ENCODE data around the gene ANKRD24.
"Not testable (repeated sequence)": the region's sequence is repeated elsewhere in the genome, so short reads cannot be mapped to it uniquely, and the experiment has no call there.

The ANKRD24 gene

GRCh38 chr19:4149518-4150288 lies 32.8 kb upstream of the ANKRD24 start:
- TF ChIP-seq SPI1 (IDR thresholded peaks at IDR 0.05; ENCODE audit: low read depth, low read length) (no peak), TAF1 (IDR thresholded peaks at IDR 0.05; ENCODE audit: low read depth, low read length) (no peak), POLR2A (IDR thresholded peaks at IDR 0.05; ENCODE audit: low read depth, low read length) (no peak)
- DNase-seq (ENCODE audit: insufficient read length, low spot score) = no peak
- no peak for FAIRE-seq

- TF ChIP-seq TAF1 (IDR thresholded peaks at IDR 0.05; ENCODE audit: low read depth, low read length) (no peak), SPI1 (IDR thresholded peaks at IDR 0.05; ENCODE audit: low read depth, low read length) (no peak), POLR2AphosphoS5 (IDR thresholded peaks at IDR 0.05; ENCODE audit: low read depth, low read length) (no peak), POU2F2 (IDR thresholded peaks at IDR 0.05; ENCODE audit: low read depth, low read length) (no peak)
- FAIRE-seq = no peak
Observed at GRCh38 chr19:4151623-4152022, 30.9 kb upstream of the ANKRD24 start.

GRCh38 chr19:4152241-4152998 lies 30.1 kb upstream of the ANKRD24 start:
- TF ChIP-seq SPI1 (IDR thresholded peaks at IDR 0.05; ENCODE audit: low read depth, low read length) (no peak), POLR2A (IDR thresholded peaks at IDR 0.05; ENCODE audit: low read depth, low read length) (no peak), POLR2AphosphoS5 (IDR thresholded peaks at IDR 0.05; ENCODE audit: low read depth, low read length) (no peak), PAX5 (IDR thresholded peaks at IDR 0.05; ENCODE audit: insufficient read depth, low read length, severe bottlenecking) (no peak), POU2F2 (IDR thresholded peaks at IDR 0.05; ENCODE audit: low read depth, low read length) (no peak), TAF1 (IDR thresholded peaks at IDR 0.05; ENCODE audit: low read depth, low read length) (no peak)
- FAIRE-seq (no peak), DNase-seq (ENCODE audit: insufficient read length, low spot score) (no peak)

More at GRCh38 chr19:4151623-4152022, 30.9 kb upstream of the ANKRD24 start:
- DNase-seq (ENCODE audit: insufficient read length, low spot score) = no peak

- DNase-seq (ENCODE audit: insufficient read length, low spot score) (no peak), FAIRE-seq (no peak)
- no peak for TF ChIP-seq POLR2A (IDR thresholded peaks at IDR 0.05; ENCODE audit: low read depth, low read length)
- no peak for TF ChIP-seq POLR2AphosphoS5 (IDR thresholded peaks at IDR 0.05; ENCODE audit: low read depth, low read length)
- no peak for TF ChIP-seq TAF1 (IDR thresholded peaks at IDR 0.05; ENCODE audit: low read depth, low read length)
- no peak for TF ChIP-seq PAX5 (IDR thresholded peaks at IDR 0.05; ENCODE audit: insufficient read depth, low read length, severe bottlenecking)
- TF ChIP-seq POU2F2 (IDR thresholded peaks at IDR 0.05; ENCODE audit: low read depth, low read length) = no peak
- no peak for TF ChIP-seq SPI1 (IDR thresholded peaks at IDR 0.05; ENCODE audit: low read depth, low read length)
Observed at GRCh38 chr19:4154571-4155312, 27.7 kb upstream of the ANKRD24 start.

GRCh38 chr19:4157164-4157563 lies 25.3 kb upstream of the ANKRD24 start:
- FAIRE-seq (no peak), DNase-seq (ENCODE audit: insufficient read length, low spot score) (no peak)
- TF ChIP-seq TAF1 (IDR thresholded peaks at IDR 0.05; ENCODE audit: low read depth, low read length) (no peak), POU2F2 (IDR thresholded peaks at IDR 0.05; ENCODE audit: low read depth, low read length) (no peak), POLR2A (IDR thresholded peaks at IDR 0.05; ENCODE audit: low read depth, low read length) (no peak), POLR2AphosphoS5 (IDR thresholded peaks at IDR 0.05; ENCODE audit: low read depth, low read length) (no peak), PAX5 (IDR thresholded peaks at IDR 0.05; ENCODE audit: insufficient read depth, low read length, severe bottlenecking) (no peak), SPI1 (IDR thresholded peaks at IDR 0.05; ENCODE audit: low read depth, low read length) (no peak)

- not testable (repeated sequence) for FAIRE-seq; DNase-seq (ENCODE audit: insufficient read length, low spot score)
Observed at GRCh38 chr19:4157971-4158370, 24.5 kb upstream of the ANKRD24 start.

- DNase-seq (ENCODE audit: insufficient read length, low spot score) (no peak), FAIRE-seq (no peak)
- TF ChIP-seq TAF1 (IDR thresholded peaks at IDR 0.05; ENCODE audit: low read depth, low read length) (no peak), POLR2AphosphoS5 (IDR thresholded peaks at IDR 0.05; ENCODE audit: low read depth, low read length) (no peak), PAX5 (IDR thresholded peaks at IDR 0.05; ENCODE audit: insufficient read depth, low read length, severe bottlenecking) (no peak), POLR2A (IDR thresholded peaks at IDR 0.05; ENCODE audit: low read depth, low read length) (no peak), POU2F2 (IDR thresholded peaks at IDR 0.05; ENCODE audit: low read depth, low read length) (no peak), SPI1 (IDR thresholded peaks at IDR 0.05; ENCODE audit: low read depth, low read length) (no peak)
Observed at GRCh38 chr19:4161415-4162077, 20.9 kb upstream of the ANKRD24 start.

GRCh38 chr19:4164262-4164661 lies 18.2 kb upstream of the ANKRD24 start:
- FAIRE-seq (no peak), DNase-seq (ENCODE audit: insufficient read length, low spot score) (no peak)
- TF ChIP-seq SPI1 (IDR thresholded peaks at IDR 0.05; ENCODE audit: low read depth, low read length) (no peak), TAF1 (IDR thresholded peaks at IDR 0.05; ENCODE audit: low read depth, low read length) (no peak), POU2F2 (IDR thresholded peaks at IDR 0.05; ENCODE audit: low read depth, low read length) (no peak), POLR2AphosphoS5 (IDR thresholded peaks at IDR 0.05; ENCODE audit: low read depth, low read length) (no peak), POLR2A (IDR thresholded peaks at IDR 0.05; ENCODE audit: low read depth, low read length) (no peak), PAX5 (IDR thresholded peaks at IDR 0.05; ENCODE audit: insufficient read depth, low read length, severe bottlenecking) (no peak)

- DNase-seq (ENCODE audit: insufficient read length, low spot score) (no peak), FAIRE-seq (no peak)
- TF ChIP-seq SPI1 (IDR thresholded peaks at IDR 0.05; ENCODE audit: low read depth, low read length) (no peak), PAX5 (IDR thresholded peaks at IDR 0.05; ENCODE audit: insufficient read depth, low read length, severe bottlenecking) (no peak), TAF1 (IDR thresholded peaks at IDR 0.05; ENCODE audit: low read depth, low read length) (no peak), POLR2AphosphoS5 (IDR thresholded peaks at IDR 0.05; ENCODE audit: low read depth, low read length) (no peak), POU2F2 (IDR thresholded peaks at IDR 0.05; ENCODE audit: low read depth, low read length) (no peak), POLR2A (IDR thresholded peaks at IDR 0.05; ENCODE audit: low read depth, low read length) (no peak)
Observed at GRCh38 chr19:4171676-4172075, 10.8 kb upstream of the ANKRD24 start.
